ENCODE data around the gene BTBD8. TPM values are rescaled to one million over a fixed set of nuclear protein-coding genes. Genes with fewer than 3 reads are reported as not detected.

BTBD8 gene
- 1 to 10 TPM; 3.7 to 4.6 TPM for total RNA-seq

- H3K27me3 Mint-ChIP-seq: no peaks in the 10 kb centered on the region
Observed at GRCh38 chr1:92080128-92080985, at the start of gene BTBD8. Gene BTBD8, plus strand, starts transcription at chr1:92080345. Its CDS starts 227 bp downstream, at chr1:92080572.

GRCh38 chr1:92030656-92031107, 49.5 kb upstream of the BTBD8 start:
- H3K27me3 Mint-ChIP-seq: peaks cover 14% of the 10 kb centered on the region
- H3K9me3 Mint-ChIP-seq: no peaks in the 10 kb centered on the region
- H3K27ac Mint-ChIP-seq: no peak overlapping the region
- H3K4me1 Mint-ChIP-seq: peaks cover 21% of the 10 kb centered on the region
- DNase-seq: no peak
- ChIA-PET CTCF (interaction anchor here (0.6 to 1.2 kb wide), 5 partner anchors 11 to 511 kb away, joined by 3 to 4 read pairs (median 4); no protein-coding TSS in a partner anchor), POLR2A (interaction anchor here (0.6 kb wide), 1 partner anchor 167 kb away, joined by 3 read pairs; no protein-coding TSS in a partner anchor)
- peaks cover 5% of the 10 kb centered on the region for H3K36me3 Mint-ChIP-seq (ENCODE audit: low read depth)
- H3K4me3 Mint-ChIP-seq: peak overlapping the region; percentile 55

More at GRCh38 chr1:92080128-92080985, at the start of gene BTBD8:
- POLR2A ChIA-PET: interaction anchor here (0.6 to 1.3 kb wide), 7 partner anchors 16 to 458 kb away, joined by 3 to 5 read pairs (median 3); partner anchors contain the start of genes BRDT, GFI1, GLMN and RPAP2
- H3K4me1 Mint-ChIP-seq: peaks cover 10% of the 10 kb centered on the region
- H3K36me3 Mint-ChIP-seq (ENCODE audit: low read depth): no peaks in the 10 kb centered on the region
- H3K4me3 Mint-ChIP-seq: peak within 1 kb of the TSS; percentile 98
- CTCF ChIA-PET: interaction anchor here (1.1 to 2.2 kb wide), 5 partner anchors 83 to 404 kb away, joined by 3 to 5 read pairs (median 3); no protein-coding TSS in a partner anchor
- peak; percentile 90 for DNase-seq
- peaks cover 3% of the 10 kb centered on the region for H3K9me3 Mint-ChIP-seq
- peak within 1 kb of the TSS; percentile 80 for H3K27ac Mint-ChIP-seq

GRCh38 chr1:92031281-92032110, 48.6 kb upstream of the BTBD8 start:
- no peaks in the 10 kb centered on the region for H3K9me3 Mint-ChIP-seq
- H3K4me3 Mint-ChIP-seq: no peak overlapping the region
- peaks cover 21% of the 10 kb centered on the region for H3K4me1 Mint-ChIP-seq
- CTCF ChIA-PET: interaction anchor here (1.0 to 1.2 kb wide), 3 partner anchors 12 to 33 kb away, joined by 3 to 4 read pairs (median 4); no protein-coding TSS in a partner anchor
- peaks cover 16% of the 10 kb centered on the region for H3K27me3 Mint-ChIP-seq
- peaks cover 5% of the 10 kb centered on the region for H3K36me3 Mint-ChIP-seq (ENCODE audit: low read depth)
- no peak for DNase-seq
- POLR2A ChIA-PET: no interaction called here
- H3K27ac Mint-ChIP-seq: no peak overlapping the region

- DNase-seq: no peak
- POLR2A ChIA-PET: interaction anchor here (1.2 kb wide), 1 partner anchor 27 kb away, joined by 3 read pairs; no protein-coding TSS in a partner anchor
- no peaks in the 10 kb centered on the region for H3K36me3 Mint-ChIP-seq (ENCODE audit: low read depth)
- peaks cover 7% of the 10 kb centered on the region for H3K27me3 Mint-ChIP-seq
- H3K27ac Mint-ChIP-seq: no peak overlapping the region
- no peaks in the 10 kb centered on the region for H3K4me1 Mint-ChIP-seq
- CTCF ChIA-PET: no interaction called here
- H3K9me3 Mint-ChIP-seq: no peaks in the 10 kb centered on the region
- H3K4me3 Mint-ChIP-seq: no peak overlapping the region
Observed at GRCh38 chr1:92037400-92037799, 42.7 kb upstream of the BTBD8 start.

GRCh38 chr1:92038695-92039346, 41.3 kb upstream of the BTBD8 start:
- POLR2A ChIA-PET: no interaction called here
- Mint-ChIP-seq H3K4me3 (no peak overlapping the region), H3K36me3 (ENCODE audit: low read depth) (no peaks in the 10 kb centered on the region), H3K27me3 (peaks cover 7% of the 10 kb centered on the region), H3K9me3 (no peaks in the 10 kb centered on the region), H3K27ac (no peak overlapping the region), H3K4me1 (no peaks in the 10 kb centered on the region)
- no peak for DNase-seq
- CTCF ChIA-PET: no interaction called here

GRCh38 chr1:92040971-92041370, 39.2 kb upstream of the BTBD8 start:
- H3K4me3 Mint-ChIP-seq: no peak overlapping the region
- peaks cover 1% of the 10 kb centered on the region for H3K27me3 Mint-ChIP-seq
- no peak overlapping the region for H3K27ac Mint-ChIP-seq
- no peaks in the 10 kb centered on the region for H3K36me3 Mint-ChIP-seq (ENCODE audit: low read depth)
- POLR2A ChIA-PET: no interaction called here
- H3K4me1 Mint-ChIP-seq: no peaks in the 10 kb centered on the region
- no peak for DNase-seq
- no peaks in the 10 kb centered on the region for H3K9me3 Mint-ChIP-seq
- CTCF ChIA-PET: no interaction called here

- H3K36me3 Mint-ChIP-seq (ENCODE audit: low read depth): no peaks in the 10 kb centered on the region
- H3K27me3 Mint-ChIP-seq: no peaks in the 10 kb centered on the region
- H3K9me3 Mint-ChIP-seq: no peaks in the 10 kb centered on the region
- ChIA-PET POLR2A (no interaction called here), CTCF (no interaction called here)
- H3K4me1 Mint-ChIP-seq: no peaks in the 10 kb centered on the region
- no peak overlapping the region for H3K4me3 Mint-ChIP-seq
- no peak for DNase-seq
- no peak overlapping the region for H3K27ac Mint-ChIP-seq
Observed at GRCh38 chr1:92043621-92044020, 36.5 kb upstream of the BTBD8 start.

GRCh38 chr1:92045766-92046495, 34.2 kb upstream of the BTBD8 start:
- POLR2A ChIA-PET: no interaction called here
- H3K4me3 Mint-ChIP-seq: no peak overlapping the region
- CTCF ChIA-PET: no interaction called here
- H3K27ac Mint-ChIP-seq: no peak overlapping the region
- no peak for DNase-seq
- H3K9me3 Mint-ChIP-seq: no peaks in the 10 kb centered on the region
- H3K27me3 Mint-ChIP-seq: peaks cover 1% of the 10 kb centered on the region
- H3K36me3 Mint-ChIP-seq (ENCODE audit: low read depth): no peaks in the 10 kb centered on the region
- no peaks in the 10 kb centered on the region for H3K4me1 Mint-ChIP-seq

GRCh38 chr1:92051948-92052347, 28.2 kb upstream of the BTBD8 start:
- POLR2A ChIA-PET: no interaction called here
- CTCF ChIA-PET: no interaction called here
- Mint-ChIP-seq H3K4me1 (no peaks in the 10 kb centered on the region), H3K27me3 (peaks cover 10% of the 10 kb centered on the region), H3K27ac (no peak overlapping the region), H3K9me3 (no peaks in the 10 kb centered on the region), H3K4me3 (no peak overlapping the region), H3K36me3 (ENCODE audit: low read depth) (no peaks in the 10 kb centered on the region)
- no peak for DNase-seq

- no peak overlapping the region for H3K4me3 Mint-ChIP-seq
- ChIA-PET CTCF (no interaction called here), POLR2A (no interaction called here)
- H3K27me3 Mint-ChIP-seq: no peaks in the 10 kb centered on the region
- no peak overlapping the region for H3K27ac Mint-ChIP-seq
- no peak for DNase-seq
- H3K36me3 Mint-ChIP-seq (ENCODE audit: low read depth): no peaks in the 10 kb centered on the region
- no peaks in the 10 kb centered on the region for H3K4me1 Mint-ChIP-seq
- no peaks in the 10 kb centered on the region for H3K9me3 Mint-ChIP-seq
Observed at GRCh38 chr1:92065042-92065441, 15.1 kb upstream of the BTBD8 start.

- Mint-ChIP-seq H3K27me3 (no peaks in the 10 kb centered on the region), H3K27ac (no peak overlapping the region), H3K36me3 (ENCODE audit: low read depth) (no peaks in the 10 kb centered on the region), H3K9me3 (no peaks in the 10 kb centered on the region), H3K4me3 (no peak overlapping the region), H3K4me1 (no peaks in the 10 kb centered on the region)
- CTCF ChIA-PET: no interaction called here
- DNase-seq: no peak
- POLR2A ChIA-PET: no interaction called here
Observed at GRCh38 chr1:92066321-92066720, 13.8 kb upstream of the BTBD8 start.

- H3K27ac Mint-ChIP-seq: no peak overlapping the region
- no peaks in the 10 kb centered on the region for H3K9me3 Mint-ChIP-seq
- H3K27me3 Mint-ChIP-seq: no peaks in the 10 kb centered on the region
- DNase-seq: no peak
- POLR2A ChIA-PET: no interaction called here
- H3K4me3 Mint-ChIP-seq: no peak overlapping the region
- CTCF ChIA-PET: no interaction called here
- no peaks in the 10 kb centered on the region for H3K4me1 Mint-ChIP-seq
- no peaks in the 10 kb centered on the region for H3K36me3 Mint-ChIP-seq (ENCODE audit: low read depth)
Observed at GRCh38 chr1:92070892-92071291, 9.3 kb upstream of the BTBD8 start.
